Measurements from ENCODE around the gene RTN4RL2. TPM values are rescaled to one million over a fixed set of nuclear protein-coding genes. Genes with fewer than 3 reads are reported as not detected.
A peak's percentile ranks its signal among the peaks of the same experiment; 100 is the strongest.

Gene RTN4RL2
- total and polyA plus RNA-seq, 9 of the 15 experiments (the other 6 are each of a cell fraction or from before 2014, with no cell fraction given): 0.06 to 1.9 (median 0.34) TPM; not detected in 4

- ChIA-PET CTCF (ENCODE audit: low intra/inter-chr PET ratio) (no interaction called here), POLR2A (interaction anchor here (1.6 to 1.9 kb wide), 2 partner anchors 10 to 84 kb away, joined by 4 read pairs; no protein-coding TSS in a partner anchor)
- H3K9me3 ChIP-seq (replicated peaks; ENCODE audit: control insufficient read depth, insufficient read depth, low read depth, low read length): no peaks in the 10 kb centered on the region
- no peak overlapping the region for H3K4me3 ChIP-seq
- peak overlapping the region; percentile 24 for H3K27ac ChIP-seq (ENCODE audit: extremely low read depth, low read depth, low read length)
- no peaks in the 10 kb centered on the region for H3K36me3 ChIP-seq (ENCODE audit: control insufficient read depth, insufficient read depth, low read length)
- H3K9me1 ChIP-seq (ENCODE audit: control insufficient read depth, insufficient read depth, low read length): no peaks in the 10 kb centered on the region
- in situ Hi-C loops (cut with MboI): no loop called here
- TSS peak; percentile 69 for BruUV-seq (replicated peaks)
- WGBS (ENCODE audit: insufficient coverage, low coverage, missing lambda C conversion rate): 42% methylated on average over 5 of the region's 5 CpGs
- DNase-seq (ENCODE audit: extremely low read depth in 1 of 4, low spot score in 3 of 4) (no peak), ATAC-seq (no peak), FAIRE-seq (no peak)
- no peaks in the 10 kb centered on the region for H4K20me1 ChIP-seq (replicated peaks; ENCODE audit: control insufficient read depth, insufficient read depth, low read length)
- peak overlapping the region; percentile 58 for H3K4me2 ChIP-seq (ENCODE audit: insufficient read depth, low read length)
- TF ChIP-seq ZEB2 (IDR thresholded peaks at IDR 0.05) (no peak), HIVEP1 (CRISPR knock-in tag; IDR thresholded peaks at IDR 0.05) (no peak), SUPT5H (IDR thresholded peaks at IDR 0.05) (no peak), RBBP5 (IDR thresholded peaks at IDR 0.05; ENCODE audit: borderline replicate concordance, insufficient read depth, low read length, poor library complexity, severe bottlenecking) (peak; percentile 5), TAF15 (IDR thresholded peaks at IDR 0.05; ENCODE audit: low read depth, low read length) (no peak), HOXB6 (CRISPR knock-in tag; IDR thresholded peaks at IDR 0.05; ENCODE audit: borderline replicate concordance) (no peak), RBM39 (optimal IDR thresholded peaks at IDR 0.05; ENCODE audit: low read depth, low read length) (peak; percentile 29), SMAD2 (IDR thresholded peaks at IDR 0.05; ENCODE audit: low read depth, low read length) (no peak), SOX6 (IDR thresholded peaks at IDR 0.05) (no peak), SPI1 (IDR thresholded peaks at IDR 0.05; ENCODE audit: borderline replicate concordance, low read depth, low read length) (peak; percentile 51; the same call in 1 of the 2 replicates), NRF1 (conservative IDR thresholded peaks at IDR 0.05 in 1 of 2, IDR thresholded peaks at IDR 0.05 in 1 of 2) (0 out of 4 replicates have a peak, but pooled peaks of 1 of the 2 experiments have one; percentile 7), ZNF77 (CRISPR knock-in tag; IDR thresholded peaks at IDR 0.05) (no peak), GABPB2 (CRISPR knock-in tag; conservative IDR thresholded peaks at IDR 0.05) (no peak)
- TF ChIP-seq, protein P1, sequence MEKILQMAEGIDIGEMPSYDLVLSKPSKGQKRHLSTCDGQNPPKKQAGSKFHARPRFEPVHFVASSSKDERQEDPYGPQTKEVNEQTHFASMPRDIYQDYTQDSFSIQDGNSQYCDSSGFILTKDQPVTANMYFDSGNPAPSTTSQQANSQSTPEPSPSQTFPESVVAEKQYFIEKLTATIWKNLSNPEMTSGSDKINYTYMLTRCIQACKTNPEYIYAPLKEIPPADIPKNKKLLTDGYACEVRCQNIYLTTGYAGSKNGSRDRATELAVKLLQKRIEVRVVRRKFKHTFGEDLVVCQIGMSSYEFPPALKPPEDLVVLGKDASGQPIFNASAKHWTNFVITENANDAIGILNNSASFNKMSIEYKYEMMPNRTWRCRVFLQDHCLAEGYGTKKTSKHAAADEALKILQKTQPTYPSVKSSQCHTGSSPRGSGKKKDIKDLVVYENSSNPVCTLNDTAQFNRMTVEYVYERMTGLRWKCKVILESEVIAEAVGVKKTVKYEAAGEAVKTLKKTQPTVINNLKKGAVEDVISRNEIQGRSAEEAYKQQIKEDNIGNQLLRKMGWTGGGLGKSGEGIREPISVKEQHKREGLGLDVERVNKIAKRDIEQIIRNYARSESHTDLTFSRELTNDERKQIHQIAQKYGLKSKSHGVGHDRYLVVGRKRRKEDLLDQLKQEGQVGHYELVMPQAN (IDR thresholded peaks at IDR 0.05; ENCODE audit: borderline replicate concordance): no peak
- H3K79me2 ChIP-seq (ENCODE audit: control insufficient read depth, insufficient read depth, low read length): peaks cover 1% of the 10 kb centered on the region; the same call in 2 of the 3 replicates
- peaks cover 19 to 60% of the 10 kb centered on the region in 2 experiments for H3K4me1 ChIP-seq (replicated peaks in 1 of 2; ENCODE audit: control insufficient read depth in 2 of 2, insufficient read depth in 2 of 2, low read length in 2 of 2)
- no peaks in the 10 kb centered on the region for H3K27me3 ChIP-seq (ENCODE audit: control insufficient read depth in 2 of 2, insufficient read depth in 2 of 2, low read length in 2 of 2)
- peak overlapping the region; percentile 47 to 83 for H3K9ac ChIP-seq (ENCODE audit: insufficient read depth in 1 of 2, low read depth in 2 of 2, low read length in 2 of 2)
- intact Hi-C loops (cut with micrococcal nuclease): loop anchor here (2.0 kb wide), 1 partner anchor 25 kb away; no protein-coding TSS in a partner anchor
- H2AFZ ChIP-seq (ENCODE audit: low read depth, low read length): peak overlapping the region; percentile 14
Observed at GRCh38 chr11:57432149-57432561, 28.2 kb upstream of the RTN4RL2 start.
